Psoas muscle (tissue), 8 donors: Measurements from ENCODE around the gene PTPRO. TPM values are rescaled to one million over a fixed set of nuclear protein-coding genes. Genes with fewer than 3 reads are reported as not detected.

Experiments used
- ATAC-seq, 4 donors: fragments of 200-7000 bp; cut with Tn5 transposase; one replicate each; pipeline ENCODE4 v1.9.1; 2020; ENCODE audit warnings: moderate library complexity in 3 of 4, mild to moderate bottlenecking in 2 of 4
- DNase-seq, 2 donors: peaks; one replicate each; pipeline ENCODE4 v3.0.0-alpha.2; 2020
- H3K27ac ChIP-seq: fragments of 200-600 bp; one replicate; pipeline ENCODE4 v1.8.0; 2022
- H3K27me3 ChIP-seq, 3 donors: fragments of 200-600 bp in 1 of 3; one replicate each; pipeline versions ENCODE4 v1.6.1 to v1.8.0; 2013 to 2022; ENCODE audit warnings: low read length in 2 of 3, mild to moderate bottlenecking in 2 of 3, moderate library complexity in 1 of 3; ENCODE audit not compliant: insufficient read depth in 3 of 3
- H3K36me3 ChIP-seq, 2 donors: fragments of 200-600 bp in 1 of 2; one replicate each; pipeline versions ENCODE4 v1.6.1 to v1.8.0; 2013 to 2022; ENCODE audit warnings: low read depth in 1 of 2, mild to moderate bottlenecking in 1 of 2, moderate library complexity in 1 of 2; ENCODE audit not compliant: insufficient read depth in 1 of 2
- H3K4me1 ChIP-seq: fragments of 200-600 bp; one replicate; pipeline ENCODE4 v1.8.0; 2022
- H3K4me3 ChIP-seq: fragments of 200-600 bp; one replicate; pipeline ENCODE4 v1.8.0; 2022; ENCODE audit warnings: mild to moderate bottlenecking
- H3K9me3 ChIP-seq: fragments of 200-600 bp; one replicate; pipeline ENCODE4 v1.8.0; 2022
- WGBS, 3 donors: extraction: QIAGEN DNeasy Blood & Tissue Kit; methylation state at CpG; one replicate each; pipeline versions ENCODE4 v1.1.6 to v1.1.7; 2013; 5-methylcytosine and 5-hydroxymethylcytosine counted together
- intact Hi-C, 2 donors: fragments of 100-400 bp; cut with DNase I; formaldehyde crosslinking; loops; one replicate each; pipeline versions ENCODE4 v1.11.0 to v1.14.2; 2022
- polyA plus RNA-seq, 3 donors: library from polyadenylated mRNA; stranded (reverse); fragments of 200-250 nt; gene quantifications; one replicate each; pipeline ENCODE4 v1.2.3, GENCODE V29; 2013
- total RNA-seq, 4 donors: library from RNA; stranded (reverse); fragmentation: NEBNext Ultra II Directional in 2 of 4; extraction: Animal tissue kit (Norgen Biotek cat#: 25700) in 2 of 4; gene quantifications; one replicate each; pipeline versions ENCODE4 v1.2.1 to v1.2.4, GENCODE V29; 2021 to 2023
- TF ChIP-seq, protein P1 (sequence below): fragments of 200-600 bp; IDR thresholded peaks from one replicate; pipeline ENCODE4 v1.8.0; 2022; ENCODE audit warnings: antibody characterized with exemption
- donor health status: healthy with polysubstance abuse.
- donor health status: DM: no; HTN: no; CAD: no; lungs with moderate emphysema.
- donor health status: Bipolar disorder and iron deficiency.
- donor health status: healthy.
- donor health status: DM: yes; HTN: yes; CAD: no.
- donor health status: DM: no; HTN: no; CAD: no.
- donor health status: DM: no; HTN: no; CAD: no.
- donor health status: DM: yes; HTN: yes; CAD: no.

The PTPRO gene
- total and polyA plus RNA-seq, 7 donors, result 0.21 to 2.3 (median 0.45) TPM

DNA sequence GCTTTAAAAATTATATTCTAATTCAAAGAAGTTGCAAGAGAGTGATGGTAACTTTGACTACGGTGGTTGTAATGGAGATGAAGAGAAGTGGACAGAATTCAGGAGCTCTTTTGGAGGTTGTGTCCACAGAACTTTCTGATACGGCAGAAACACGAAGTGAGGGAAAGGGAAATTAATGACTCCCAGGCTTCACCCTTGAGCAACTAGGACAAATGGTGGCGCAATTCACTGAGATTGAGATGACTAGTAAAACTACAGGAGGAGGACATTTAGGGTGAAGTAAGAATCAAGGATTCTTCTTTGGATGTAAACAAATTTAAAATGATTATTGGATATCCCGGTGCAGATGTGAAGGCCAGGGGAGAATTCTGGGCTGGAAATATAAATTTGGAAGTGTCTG lies 212.6 kb downstream of the PTPRO start:
- Histone ChIP-seq H3K36me3 (no peaks in the 10 kb centered on the region), H3K9me3 (no peaks in the 10 kb centered on the region), H3K4me1 (no peaks in the 10 kb centered on the region), H3K27me3 (peaks cover 0 to 4% (median 0%) of the 10 kb centered on the region in 3 donors), H3K4me3 (no peak overlapping the region), H3K27ac (no peak overlapping the region)
- intact Hi-C loops, result loop anchor here in 1 of 2 donors (5.0 kb wide), 1 partner anchor 47 kb away; no protein-coding TSS in a partner anchor
- TF ChIP-seq, protein P1, sequence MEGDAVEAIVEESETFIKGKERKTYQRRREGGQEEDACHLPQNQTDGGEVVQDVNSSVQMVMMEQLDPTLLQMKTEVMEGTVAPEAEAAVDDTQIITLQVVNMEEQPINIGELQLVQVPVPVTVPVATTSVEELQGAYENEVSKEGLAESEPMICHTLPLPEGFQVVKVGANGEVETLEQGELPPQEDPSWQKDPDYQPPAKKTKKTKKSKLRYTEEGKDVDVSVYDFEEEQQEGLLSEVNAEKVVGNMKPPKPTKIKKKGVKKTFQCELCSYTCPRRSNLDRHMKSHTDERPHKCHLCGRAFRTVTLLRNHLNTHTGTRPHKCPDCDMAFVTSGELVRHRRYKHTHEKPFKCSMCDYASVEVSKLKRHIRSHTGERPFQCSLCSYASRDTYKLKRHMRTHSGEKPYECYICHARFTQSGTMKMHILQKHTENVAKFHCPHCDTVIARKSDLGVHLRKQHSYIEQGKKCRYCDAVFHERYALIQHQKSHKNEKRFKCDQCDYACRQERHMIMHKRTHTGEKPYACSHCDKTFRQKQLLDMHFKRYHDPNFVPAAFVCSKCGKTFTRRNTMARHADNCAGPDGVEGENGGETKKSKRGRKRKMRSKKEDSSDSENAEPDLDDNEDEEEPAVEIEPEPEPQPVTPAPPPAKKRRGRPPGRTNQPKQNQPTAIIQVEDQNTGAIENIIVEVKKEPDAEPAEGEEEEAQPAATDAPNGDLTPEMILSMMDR, result no peak
- WGBS, 3 donors, result 75 to 78% (median 75%) methylated on average over 5 of the region's 5 CpGs
- DNase-seq, result no peak
- ATAC-seq, result no peak

DNA sequence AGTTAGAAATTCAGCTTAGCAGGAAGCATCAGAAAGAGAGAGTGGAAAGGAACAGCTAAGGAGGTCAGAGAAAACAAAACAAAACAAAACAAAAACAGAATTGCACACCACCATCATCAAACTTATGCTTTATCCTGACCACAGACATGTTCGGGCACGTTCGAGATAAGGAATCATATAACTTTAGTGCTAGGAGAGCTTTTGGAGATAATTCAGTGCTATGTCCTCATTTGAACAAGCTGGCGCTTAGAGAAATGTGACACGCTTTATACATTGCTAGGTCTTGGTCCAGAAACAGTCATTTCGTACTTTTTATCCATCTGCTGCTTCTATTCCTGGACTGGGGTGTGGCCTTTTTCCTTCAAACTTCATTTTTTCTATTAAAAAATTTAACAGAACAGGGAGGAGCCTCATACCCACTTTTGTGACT lies 213.1 kb downstream of the PTPRO start:
- DNase-seq (no peak), ATAC-seq (no peak)
- H3K4me1 ChIP-seq, result no peaks in the 10 kb centered on the region
- intact Hi-C loops, result no loop called here
- no peak overlapping the region for H3K27ac ChIP-seq
- H3K4me3 ChIP-seq, result no peak overlapping the region
- TF ChIP-seq, protein P1, result no peak
- WGBS, 3 donors, result 60 to 67% (median 63%) methylated on average over 6 of the region's 6 CpGs
- peaks cover 0 to 4% (median 0%) of the 10 kb centered on the region in 3 donors for H3K27me3 ChIP-seq
- H3K36me3 ChIP-seq, result no peaks in the 10 kb centered on the region
- no peaks in the 10 kb centered on the region for H3K9me3 ChIP-seq

DNA sequence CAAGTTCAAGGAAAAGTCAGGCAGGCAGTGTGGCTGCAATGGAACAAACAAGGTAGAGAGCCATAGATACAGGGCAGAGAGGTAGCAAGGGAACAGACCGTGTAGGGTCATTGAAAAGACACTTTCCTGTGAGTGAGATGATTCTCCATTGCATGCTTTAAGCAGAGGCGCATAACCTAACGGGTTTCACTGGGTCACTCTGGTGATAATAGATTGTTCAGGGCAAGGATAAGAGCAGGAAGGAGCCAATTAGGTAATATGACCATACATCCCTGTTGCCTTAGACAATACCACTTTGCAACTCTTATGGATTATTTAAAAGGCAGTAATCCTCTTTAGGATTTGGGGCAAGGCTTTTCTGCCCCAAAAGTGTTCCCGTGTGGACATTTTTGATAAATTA lies 214.1 kb downstream of the PTPRO start:
- ATAC-seq (no peak), DNase-seq (no peak)
- 67 to 80% (median 74%) methylated on average over 4 of the region's 4 CpGs for WGBS, 3 donors
- no peak overlapping the region for H3K27ac ChIP-seq
- intact Hi-C loops, result no loop called here
- H3K4me3 ChIP-seq, result no peak overlapping the region
- no peaks in the 10 kb centered on the region for H3K4me1 ChIP-seq
- H3K9me3 ChIP-seq, result no peaks in the 10 kb centered on the region
- peaks cover 0 to 4% (median 0%) of the 10 kb centered on the region in 3 donors for H3K27me3 ChIP-seq
- H3K36me3 ChIP-seq, result no peaks in the 10 kb centered on the region
- TF ChIP-seq, protein P1, result no peak

DNA sequence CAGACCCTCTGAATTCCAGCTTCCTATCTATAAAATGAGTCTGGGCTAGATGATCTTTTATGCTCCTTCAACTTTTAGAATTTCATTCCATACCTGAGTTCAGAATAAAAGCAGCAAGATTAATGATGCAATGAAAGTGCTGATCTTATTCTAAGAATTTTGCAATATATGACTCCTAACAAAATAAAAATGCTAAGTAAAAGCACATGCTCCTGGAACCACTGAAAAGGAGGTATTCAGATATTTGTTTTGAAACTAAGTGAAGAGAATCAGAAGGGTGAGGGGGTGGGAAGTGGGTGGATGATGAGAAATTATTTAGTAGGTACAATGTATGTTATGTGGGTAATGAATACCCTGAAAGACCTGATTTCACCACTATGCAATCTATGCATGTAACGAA lies 216.6 kb downstream of the PTPRO start:
- 82 to 90% (median 90%) methylated on average over 1 of the region's 1 CpG for WGBS, 3 donors
- H3K9me3 ChIP-seq, result no peaks in the 10 kb centered on the region
- intact Hi-C loops, result no loop called here
- no peak overlapping the region for H3K4me3 ChIP-seq
- H3K4me1 ChIP-seq, result no peaks in the 10 kb centered on the region
- no peak for DNase-seq
- ATAC-seq, result no peak
- no peaks in the 10 kb centered on the region for H3K36me3 ChIP-seq
- TF ChIP-seq, protein P1, result no peak
- H3K27ac ChIP-seq, result no peak overlapping the region
- H3K27me3 ChIP-seq, result peaks cover 0 to 4% (median 0%) of the 10 kb centered on the region in 3 donors

DNA sequence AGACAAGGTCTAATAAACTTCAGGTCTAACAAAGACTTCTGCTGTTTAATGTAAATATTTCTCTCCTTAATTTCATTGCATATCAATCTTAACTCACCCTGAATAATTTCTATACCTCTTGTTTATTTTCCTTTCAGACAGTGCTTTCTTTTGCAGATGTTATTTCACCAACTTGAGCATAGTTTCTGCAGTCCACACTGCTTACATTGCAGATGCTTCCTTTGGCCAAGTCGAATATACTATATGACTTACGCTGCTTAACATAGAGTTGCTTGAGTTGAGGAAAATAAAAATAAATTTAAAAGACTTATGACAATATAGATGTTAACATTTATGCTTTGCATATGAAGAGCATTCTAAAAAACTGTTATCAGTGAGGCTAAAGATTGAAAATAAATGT lies 217.7 kb downstream of the PTPRO start:
- no peaks in the 10 kb centered on the region for H3K4me1 ChIP-seq
- WGBS, 3 donors, result 75 to 84% (median 79%) methylated on average over 2 of the region's 2 CpGs
- H3K27me3 ChIP-seq, result peaks cover 0 to 4% (median 0%) of the 10 kb centered on the region in 3 donors
- no peak overlapping the region for H3K4me3 ChIP-seq
- TF ChIP-seq, protein P1, result no peak
- H3K9me3 ChIP-seq, result no peaks in the 10 kb centered on the region
- intact Hi-C loops, result no loop called here
- H3K36me3 ChIP-seq, result no peaks in the 10 kb centered on the region
- no peak for ATAC-seq
- no peak for DNase-seq
- no peak overlapping the region for H3K27ac ChIP-seq
